ENCODE data around the gene LCTL. TPM values are rescaled to one million over a fixed set of nuclear protein-coding genes. Genes with fewer than 3 reads are reported as not detected.

LCTL gene
- total RNA-seq, 1 experiment from 2014 or later: not detected

GRCh38 chr15:66574596-66574950 is 8.8 kb upstream of the LCTL start:
- Histone ChIP-seq H3K9me3 (ENCODE audit: control insufficient read depth, insufficient read depth, low read depth, low read length) (no peaks in the 10 kb centered on the region), H3K27me3 (ENCODE audit: control insufficient read depth, insufficient read depth, low read length) (no peaks in the 10 kb centered on the region), H3K36me3 (ENCODE audit: control insufficient read depth, insufficient read depth, low read length) (no peaks in the 10 kb centered on the region), H3K4me3 (ENCODE audit: low read depth in 2 of 2, low read length in 2 of 2) (no peak overlapping the region), H3K27ac (ENCODE audit: low read length) (no peak overlapping the region), H3K4me1 (ENCODE audit: control insufficient read depth, insufficient read depth, low read length) (no peaks in the 10 kb centered on the region)
- DNase-seq (ENCODE audit: low read depth, low spot score): no peak
- no peak for ATAC-seq
- ChIA-PET CTCF (interaction anchor here (0.6 kb wide), 1 partner anchor 156 kb away, joined by 5 read pairs; no protein-coding TSS in a partner anchor), POLR2A (no interaction called here)
- no TSS peak for BruUV-seq (replicated peaks)
- TF ChIP-seq TCF7L2 (IDR thresholded peaks at IDR 0.05; ENCODE audit: low read depth, low read length): no peak
- in situ Hi-C loops (cut with HindIII; ENCODE audit: low pct_unique_long_range_greater_than_20kb, low sequenced_read_pairs) (no loop called here), intact Hi-C loops (cut with micrococcal nuclease; ENCODE audit: unreplicated experiment) (no loop called here)

- H3K27ac ChIP-seq (ENCODE audit: low read length): no peak overlapping the region
- intact Hi-C loops (cut with micrococcal nuclease; ENCODE audit: unreplicated experiment): no loop called here
- no peaks in the 10 kb centered on the region for H3K4me1 ChIP-seq (ENCODE audit: control insufficient read depth, insufficient read depth, low read length)
- TF ChIP-seq TCF7L2 (IDR thresholded peaks at IDR 0.05; ENCODE audit: low read depth, low read length): no peak
- TF ChIP-seq SIN3A (IDR thresholded peaks at IDR 0.05; ENCODE audit: borderline replicate concordance, insufficient read depth, low read depth, low read length): no peak
- no peak for TF ChIP-seq POLR2AphosphoS5 (IDR thresholded peaks at IDR 0.05; ENCODE audit: low read depth, low read length)
- TF ChIP-seq, protein P1, sequence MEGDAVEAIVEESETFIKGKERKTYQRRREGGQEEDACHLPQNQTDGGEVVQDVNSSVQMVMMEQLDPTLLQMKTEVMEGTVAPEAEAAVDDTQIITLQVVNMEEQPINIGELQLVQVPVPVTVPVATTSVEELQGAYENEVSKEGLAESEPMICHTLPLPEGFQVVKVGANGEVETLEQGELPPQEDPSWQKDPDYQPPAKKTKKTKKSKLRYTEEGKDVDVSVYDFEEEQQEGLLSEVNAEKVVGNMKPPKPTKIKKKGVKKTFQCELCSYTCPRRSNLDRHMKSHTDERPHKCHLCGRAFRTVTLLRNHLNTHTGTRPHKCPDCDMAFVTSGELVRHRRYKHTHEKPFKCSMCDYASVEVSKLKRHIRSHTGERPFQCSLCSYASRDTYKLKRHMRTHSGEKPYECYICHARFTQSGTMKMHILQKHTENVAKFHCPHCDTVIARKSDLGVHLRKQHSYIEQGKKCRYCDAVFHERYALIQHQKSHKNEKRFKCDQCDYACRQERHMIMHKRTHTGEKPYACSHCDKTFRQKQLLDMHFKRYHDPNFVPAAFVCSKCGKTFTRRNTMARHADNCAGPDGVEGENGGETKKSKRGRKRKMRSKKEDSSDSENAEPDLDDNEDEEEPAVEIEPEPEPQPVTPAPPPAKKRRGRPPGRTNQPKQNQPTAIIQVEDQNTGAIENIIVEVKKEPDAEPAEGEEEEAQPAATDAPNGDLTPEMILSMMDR (IDR thresholded peaks at IDR 0.05): no peak
- no peak for TF ChIP-seq REST (IDR thresholded peaks at IDR 0.05; ENCODE audit: insufficient read depth in 1 of 2, low read depth in 2 of 2, low read length in 1 of 2)
- ChIA-PET CTCF (interaction anchor here (0.6 kb wide), 1 partner anchor 156 kb away, joined by 5 read pairs; no protein-coding TSS in a partner anchor), POLR2A (interaction anchor here (0.7 kb wide), 1 partner anchor 726 kb away, joined by 4 read pairs; no protein-coding TSS in a partner anchor)
- no peak for ATAC-seq
- DNase-seq (ENCODE audit: low read depth, low spot score): no peak
- H3K9me3 ChIP-seq (ENCODE audit: control insufficient read depth, insufficient read depth, low read depth, low read length): no peaks in the 10 kb centered on the region
- in situ Hi-C loops (cut with HindIII; ENCODE audit: low pct_unique_long_range_greater_than_20kb, low sequenced_read_pairs): no loop called here
- H3K4me3 ChIP-seq (ENCODE audit: low read depth in 2 of 2, low read length in 2 of 2): no peak overlapping the region
- no peaks in the 10 kb centered on the region for H3K27me3 ChIP-seq (ENCODE audit: control insufficient read depth, insufficient read depth, low read length)
- BruUV-seq (replicated peaks): no TSS peak
- H3K36me3 ChIP-seq (ENCODE audit: control insufficient read depth, insufficient read depth, low read length): no peaks in the 10 kb centered on the region
Observed at GRCh38 chr15:66573719-66574595, 8.2 kb upstream of the LCTL start.

DNA sequence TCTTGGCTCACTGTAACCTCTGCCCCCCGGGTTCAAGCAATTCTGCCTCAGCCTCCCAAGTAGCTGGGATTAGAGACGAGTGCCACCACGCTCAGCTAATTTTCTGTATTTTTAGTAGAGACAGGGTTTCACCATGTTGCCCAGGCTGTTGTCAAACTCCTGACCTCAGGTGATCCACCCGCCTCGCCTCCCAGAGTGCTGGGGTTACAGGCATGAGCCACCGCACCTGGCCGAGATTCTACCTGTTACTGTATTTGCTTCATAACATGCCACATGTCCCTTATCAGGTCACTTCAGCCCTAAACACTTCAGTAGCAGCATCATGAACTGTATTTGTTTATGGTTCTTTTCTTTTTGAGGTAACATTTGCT is 7.5 kb upstream of the LCTL start:
- DNase-seq (ENCODE audit: low read depth, low spot score) (no peak), ATAC-seq (no peak)
- no peaks in the 10 kb centered on the region for H3K36me3 ChIP-seq (ENCODE audit: control insufficient read depth, insufficient read depth, low read length)
- no peak for TF ChIP-seq SIN3A (IDR thresholded peaks at IDR 0.05; ENCODE audit: borderline replicate concordance, insufficient read depth, low read depth, low read length)
- ChIA-PET CTCF (no interaction called here), POLR2A (interaction anchor here (0.7 kb wide), 1 partner anchor 727 kb away, joined by 4 read pairs; no protein-coding TSS in a partner anchor)
- no TSS peak for BruUV-seq (replicated peaks)
- intact Hi-C loops (cut with micrococcal nuclease; ENCODE audit: unreplicated experiment) (no loop called here), in situ Hi-C loops (cut with HindIII; ENCODE audit: low pct_unique_long_range_greater_than_20kb, low sequenced_read_pairs) (no loop called here)
- no peaks in the 10 kb centered on the region for H3K9me3 ChIP-seq (ENCODE audit: control insufficient read depth, insufficient read depth, low read depth, low read length)
- H3K27ac ChIP-seq (ENCODE audit: low read length): no peak overlapping the region
- H3K4me3 ChIP-seq (ENCODE audit: low read depth in 2 of 2, low read length in 2 of 2): no peak overlapping the region
- no peaks in the 10 kb centered on the region for H3K27me3 ChIP-seq (ENCODE audit: control insufficient read depth, insufficient read depth, low read length)
- no peaks in the 10 kb centered on the region for H3K4me1 ChIP-seq (ENCODE audit: control insufficient read depth, insufficient read depth, low read length)
